ENCODE results near the gene TSPAN12.
"Not testable (repeated sequence)": the region's sequence is repeated elsewhere in the genome, so short reads cannot be mapped to it uniquely, and the experiment has no call there.

Gene TSPAN12

GRCh38 chr7:120857588-120858573 is at the start of gene TSPAN12:
TSPAN12 (minus strand) TSS chr7:120858144; CDS start chr7:120856763, 1,381 bp downstream.
- in situ Hi-C loops (cut with HindIII; ENCODE audit: low sequenced_read_pairs): no loop called here

DNA sequence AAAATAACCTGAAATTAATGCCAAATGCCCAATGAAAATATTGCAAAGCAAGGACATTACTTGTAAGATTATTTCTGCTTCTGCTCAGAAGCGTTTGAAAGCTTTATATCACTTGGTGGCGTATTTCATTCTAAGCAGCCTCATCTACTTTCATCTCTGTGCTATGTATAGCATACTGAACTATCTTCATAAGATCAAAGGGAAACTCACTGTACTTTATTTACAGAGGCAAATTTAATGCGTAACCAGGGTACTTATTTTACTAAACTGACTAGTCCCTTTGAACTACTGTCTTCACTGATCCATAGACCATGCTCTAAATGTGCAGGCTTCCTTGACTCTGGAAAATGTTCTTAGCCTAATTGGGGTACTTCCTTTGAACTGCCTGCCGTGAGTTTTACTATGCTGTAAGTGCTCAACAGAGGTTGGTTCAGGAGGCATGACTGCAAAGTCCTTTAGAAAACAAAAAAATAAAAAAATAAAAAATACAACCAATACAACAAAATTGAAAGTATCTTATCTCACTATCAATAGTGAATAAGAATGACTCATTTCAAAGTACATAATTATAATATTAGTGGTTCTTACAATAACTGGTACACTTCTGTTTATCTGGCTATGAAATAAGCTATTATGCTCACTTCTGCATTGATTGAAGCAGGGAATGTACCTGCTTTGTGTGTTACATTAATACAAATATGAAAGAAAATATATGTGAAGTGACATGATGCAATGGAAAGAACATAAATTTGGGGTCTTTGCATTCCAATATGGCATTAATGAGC is 41.0 kb upstream of the TSPAN12 start:
- in situ Hi-C loops (cut with HindIII; ENCODE audit: low sequenced_read_pairs): loop anchor here (5.0 kb wide), 1 partner anchor 38 kb away; no protein-coding TSS in a partner anchor

GRCh38 chr7:120895253-120895652 is 37.3 kb upstream of the TSPAN12 start:
- in situ Hi-C loops (cut with HindIII; ENCODE audit: low sequenced_read_pairs): loop anchor here (5.0 kb wide), 1 partner anchor 42 kb away; no protein-coding TSS in a partner anchor

GRCh38 chr7:120885602-120886001 is 27.7 kb upstream of the TSPAN12 start:
- in situ Hi-C loops (cut with HindIII; ENCODE audit: low sequenced_read_pairs): not testable (repeated sequence)

GRCh38 chr7:120877701-120878100 is 19.8 kb upstream of the TSPAN12 start:
- in situ Hi-C loops (cut with HindIII; ENCODE audit: low sequenced_read_pairs): no loop called here

DNA sequence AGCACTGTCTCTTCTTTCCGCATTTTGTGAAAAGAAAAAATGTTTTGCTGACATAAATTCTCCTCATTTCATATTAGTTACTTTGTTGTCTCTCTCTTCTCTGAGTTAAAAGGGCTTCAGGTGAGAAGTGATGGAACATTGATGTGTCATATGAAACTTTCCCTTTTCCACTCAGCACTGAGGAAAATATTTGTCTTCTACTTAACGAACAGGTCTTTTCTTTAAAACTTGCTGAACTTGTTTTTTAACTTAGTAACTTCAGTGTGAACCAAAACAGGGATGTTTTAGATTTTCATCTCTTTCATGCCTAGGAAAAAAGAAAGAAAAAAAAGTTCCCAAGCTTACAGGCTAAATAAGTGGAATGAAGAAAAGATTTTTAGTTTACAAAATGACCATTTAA is 19.0 kb upstream of the TSPAN12 start:
- in situ Hi-C loops (cut with HindIII; ENCODE audit: low sequenced_read_pairs): no loop called here

- in situ Hi-C loops (cut with HindIII; ENCODE audit: low sequenced_read_pairs): no loop called here
These were observed 16.8 kb upstream of the TSPAN12 start for GRCh38 chr7:120874722-120875121.

- in situ Hi-C loops (cut with HindIII; ENCODE audit: low sequenced_read_pairs): no loop called here
These were observed 16.1 kb upstream of the TSPAN12 start for GRCh38 chr7:120874016-120874415.

GRCh38 chr7:120873401-120873800 is 15.5 kb upstream of the TSPAN12 start:
- in situ Hi-C loops (cut with HindIII; ENCODE audit: low sequenced_read_pairs): no loop called here

DNA sequence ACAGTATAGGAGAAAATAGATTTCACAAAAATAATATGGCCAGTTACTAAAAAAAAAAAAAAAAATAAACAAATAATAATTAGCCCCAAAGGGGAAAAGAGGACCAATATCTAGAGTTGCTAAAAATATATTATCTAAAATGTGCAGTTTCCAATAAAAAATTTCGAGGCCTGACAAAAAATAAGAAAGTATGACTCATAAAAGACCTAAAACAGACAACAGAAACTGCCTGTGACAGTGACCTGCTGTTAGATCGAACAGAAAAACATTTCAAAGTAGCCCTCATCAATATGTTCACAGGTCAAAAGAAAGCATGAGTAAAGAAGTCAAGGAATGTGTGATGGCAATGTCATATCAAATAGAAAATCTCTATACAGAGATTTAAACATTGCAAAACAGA is 11.8 kb upstream of the TSPAN12 start:
- in situ Hi-C loops (cut with HindIII; ENCODE audit: low sequenced_read_pairs): no loop called here

- in situ Hi-C loops (cut with HindIII; ENCODE audit: low sequenced_read_pairs): no loop called here
These were observed 10.0 kb upstream of the TSPAN12 start for GRCh38 chr7:120867932-120868331.

DNA sequence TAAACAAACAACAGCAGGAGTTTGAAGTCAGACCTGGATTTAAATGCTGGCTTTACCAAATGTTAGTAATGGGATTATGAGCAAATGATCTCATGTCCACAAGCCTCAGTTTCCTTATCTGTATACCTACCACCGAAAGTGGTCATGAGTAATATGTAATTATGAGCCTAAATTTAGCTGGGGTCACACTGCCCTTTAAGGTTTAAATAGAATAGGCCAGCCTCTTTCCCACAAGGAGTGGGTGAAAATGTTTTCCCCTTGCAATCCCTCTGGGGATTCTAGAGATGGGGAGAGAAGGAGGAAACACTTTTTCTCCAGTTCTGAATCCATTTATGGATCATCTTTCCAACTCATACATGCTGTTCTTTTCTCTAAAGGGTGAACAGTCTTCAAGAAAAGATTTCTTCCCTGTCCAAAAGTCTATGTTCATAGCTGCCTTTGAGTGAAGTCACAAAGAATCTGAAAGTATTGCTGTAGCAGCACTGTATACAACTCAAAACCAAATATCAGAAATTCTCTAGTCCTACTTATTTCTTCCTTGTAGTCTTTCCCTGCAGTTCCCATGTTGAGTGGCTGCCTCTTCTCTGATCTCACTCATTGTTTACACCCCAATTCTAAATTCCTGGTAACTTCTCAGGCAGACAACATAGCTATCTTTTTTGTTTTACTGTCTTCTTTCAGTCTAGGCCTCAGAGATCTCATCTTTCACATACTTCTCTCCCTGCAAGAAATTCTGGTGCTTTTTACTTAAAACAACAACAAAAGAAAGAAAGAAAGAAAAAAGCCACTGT is 7.4 kb upstream of the TSPAN12 start:
- in situ Hi-C loops (cut with HindIII; ENCODE audit: low sequenced_read_pairs): no loop called here

DNA sequence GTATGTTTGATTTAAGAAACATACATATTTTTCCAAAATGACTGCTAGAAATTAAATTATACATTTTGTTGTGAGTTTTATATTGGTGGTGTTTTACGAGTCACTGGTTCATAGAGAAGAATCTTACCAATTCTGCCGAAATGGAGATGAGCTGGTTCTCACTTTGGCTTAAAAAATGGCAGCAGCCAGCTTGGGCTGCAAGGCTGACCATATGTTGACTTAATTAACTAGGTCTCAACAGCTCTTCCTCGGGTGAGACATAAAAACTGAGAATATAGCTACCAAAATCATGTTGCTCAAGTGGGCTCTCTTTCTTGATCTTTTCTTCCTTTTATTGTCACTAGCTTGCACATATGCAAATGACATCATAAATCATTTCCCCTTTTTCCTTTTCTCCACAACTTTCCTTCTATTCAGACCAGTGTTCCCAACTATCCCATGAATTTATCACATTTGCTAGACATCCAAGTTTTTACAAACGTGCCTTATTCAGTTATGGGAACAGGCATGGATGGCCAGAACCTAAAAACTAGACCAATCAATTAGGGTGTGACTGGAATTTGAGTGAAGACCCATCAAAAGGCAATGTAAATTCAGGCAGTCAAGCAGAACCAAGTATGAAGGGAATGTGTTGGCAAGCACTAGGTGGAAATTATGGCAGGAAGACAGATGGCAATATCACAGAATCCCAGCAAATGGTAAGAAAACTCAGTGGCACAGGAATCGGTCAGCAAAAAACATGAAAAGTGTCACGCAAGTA is 6.4 kb upstream of the TSPAN12 start:
- in situ Hi-C loops (cut with HindIII; ENCODE audit: low sequenced_read_pairs): no loop called here

DNA sequence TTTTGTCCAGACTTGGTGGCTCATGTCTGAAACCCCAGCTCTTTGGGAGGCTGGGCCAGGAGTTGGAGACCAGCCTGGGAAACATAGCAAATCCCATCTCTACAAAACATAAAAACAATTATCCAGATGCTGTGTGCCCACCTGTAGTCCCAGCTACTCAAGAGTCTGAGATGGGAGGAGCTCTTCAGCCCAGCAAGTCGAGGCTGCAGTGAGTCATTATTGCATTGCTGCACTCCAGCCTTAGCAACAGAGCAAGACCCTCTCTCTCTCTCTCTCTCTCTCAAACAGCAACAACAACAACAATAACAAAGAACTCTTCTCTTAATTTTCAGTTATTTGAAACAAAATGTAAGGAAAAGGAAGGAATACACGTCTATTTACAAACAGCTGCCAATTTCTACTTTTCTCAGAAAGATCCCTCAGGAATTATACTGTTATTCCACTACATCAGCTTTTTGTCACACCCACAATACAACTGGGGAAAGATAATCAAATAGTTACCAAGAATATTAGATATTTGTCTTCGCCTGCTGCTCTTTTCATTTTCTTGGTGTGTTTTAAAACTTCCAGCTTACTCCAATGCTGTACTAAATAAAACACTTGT is 5.1 kb upstream of the TSPAN12 start:
- in situ Hi-C loops (cut with HindIII; ENCODE audit: low sequenced_read_pairs): no loop called here

- in situ Hi-C loops (cut with HindIII; ENCODE audit: low sequenced_read_pairs): no loop called here
These were observed 2.2 kb upstream of the TSPAN12 start for GRCh38 chr7:120860156-120860555.

GRCh38 chr7:120859459-120859858 is 1.5 kb upstream of the TSPAN12 start:
- in situ Hi-C loops (cut with HindIII; ENCODE audit: low sequenced_read_pairs): no loop called here

DNA sequence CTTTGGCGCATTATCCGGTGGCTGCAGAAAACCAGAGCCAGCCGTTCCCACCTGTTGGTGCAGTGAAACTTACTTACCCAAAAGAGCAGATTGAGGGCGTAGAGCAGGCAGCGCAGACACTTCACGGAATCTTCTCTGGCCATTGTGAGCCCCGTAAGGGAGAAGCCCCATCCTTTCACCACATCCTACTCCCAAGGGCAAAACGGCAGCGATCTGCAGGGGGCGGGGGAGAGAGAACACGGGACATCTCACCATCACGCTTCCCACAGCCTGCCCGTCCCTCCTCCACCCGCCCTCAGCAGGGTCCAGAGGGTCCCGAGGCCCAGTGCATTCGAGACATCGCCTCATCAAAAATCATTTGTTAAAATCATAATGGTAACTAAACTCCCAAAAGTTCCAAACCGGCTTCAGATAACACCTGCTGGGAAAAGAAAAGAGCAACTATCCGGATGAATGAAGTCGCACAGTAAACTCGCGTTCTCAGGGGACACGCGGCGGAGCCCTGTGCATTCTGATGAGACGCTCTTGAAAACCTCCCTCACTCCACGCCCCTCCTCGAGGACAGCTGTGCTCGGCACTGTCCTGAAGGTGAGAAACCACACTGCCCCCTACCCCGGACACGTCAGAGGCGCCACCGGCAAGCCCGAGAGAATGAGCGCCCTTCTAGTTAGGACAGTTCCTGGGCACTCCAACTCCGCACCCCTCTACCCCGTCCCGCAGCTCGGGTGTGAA is 1.2 kb downstream of the TSPAN12 start:
- in situ Hi-C loops (cut with HindIII; ENCODE audit: low sequenced_read_pairs): no loop called here

DNA sequence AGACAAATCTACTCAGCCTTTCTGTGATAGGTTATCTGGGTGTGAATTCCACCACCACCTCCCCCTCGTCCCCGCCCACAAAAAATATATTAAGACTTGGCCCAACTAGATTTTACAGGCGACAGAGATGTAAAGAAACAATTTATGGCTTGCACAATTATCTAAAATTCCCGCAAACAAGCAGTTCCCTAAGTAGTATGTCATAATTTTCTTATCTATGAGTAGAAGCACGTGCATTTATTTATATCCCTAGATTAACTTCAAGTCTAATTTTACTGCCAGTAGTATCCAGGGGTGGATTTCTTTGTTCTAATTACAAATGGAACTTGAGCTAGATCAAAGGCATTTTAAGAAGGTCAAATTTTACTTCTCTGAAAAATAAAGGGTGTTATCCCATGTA is 1.7 kb downstream of the TSPAN12 start:
- in situ Hi-C loops (cut with HindIII; ENCODE audit: low sequenced_read_pairs): no loop called here

DNA sequence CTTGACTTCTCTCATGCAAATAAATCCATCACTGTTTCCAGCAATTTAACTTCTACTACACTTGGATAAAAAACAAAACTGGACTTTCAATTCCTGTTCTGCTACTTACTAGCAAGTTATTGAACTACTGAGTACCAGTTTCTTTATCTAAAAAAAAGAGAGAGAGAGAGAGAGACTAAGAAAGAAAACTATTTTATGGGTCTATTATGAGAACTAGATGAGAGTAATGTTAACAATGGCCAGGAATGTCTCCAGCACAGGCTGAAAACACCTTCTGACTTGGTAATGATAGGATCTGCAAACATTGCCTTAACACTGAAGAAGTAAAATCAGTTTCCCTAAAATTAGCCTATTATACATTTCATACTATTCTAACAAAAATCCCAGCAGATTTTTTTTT is 5.2 kb downstream of the TSPAN12 start:
- in situ Hi-C loops (cut with HindIII; ENCODE audit: low sequenced_read_pairs): no loop called here

Data from DLD1 (cell line).